MCF 10A (cell line): ENCODE results near the gene NUCB2. TPM values are rescaled to one million over a fixed set of nuclear protein-coding genes. Genes with fewer than 3 reads are reported as not detected.

Source experiments
- BruUV-seq: library from RNA; stranded (reverse); fragments of 400-500 nt; replicated peaks from 2 replicates; lab custom pipeline; 2021; lab: Mats Ljungman, UMichigan
- CTCF ChIA-PET: fragments of 300-600 bp; sonication (Branson Sonifier 250); formaldehyde crosslinking; extraction: SDS; loops from one replicate; lab custom pipeline; 2021; ENCODE audit warnings: antibody characterized with exemption, inconsistent platforms; lab: Yijun Ruan, JAX
- POLR2A ChIA-PET: fragments of 300-600, 350-650 bp; sonication (Branson Sonifier 250); formaldehyde crosslinking; extraction: SDS; loops from one replicate; lab custom pipeline; 2020; ENCODE audit warnings: antibody characterized with exemption, inconsistent platforms; lab: Yijun Ruan, JAX
- DNase-seq: peaks from one replicate; pipeline ENCODE4 v3.0.0-alpha.2; 2018; ENCODE audit not compliant: unreplicated experiment
- H3K27ac Mint-ChIP-seq: one replicate; pipeline ENCODE4 v1.8.0; 2022; ENCODE audit warnings: mild to moderate bottlenecking, low read depth, mixed read lengths; ENCODE audit not compliant: unreplicated experiment
- H3K27me3 Mint-ChIP-seq: one replicate; pipeline ENCODE4 v1.8.0; 2022; ENCODE audit warnings: mixed read lengths; ENCODE audit not compliant: insufficient read depth, unreplicated experiment
- H3K36me3 Mint-ChIP-seq: one replicate; pipeline ENCODE4 v1.8.0; 2022; ENCODE audit warnings: mild to moderate bottlenecking, moderate library complexity, mixed read lengths; ENCODE audit not compliant: insufficient read depth, unreplicated experiment
- H3K4me1 Mint-ChIP-seq: one replicate; pipeline ENCODE4 v1.8.0; 2022; ENCODE audit warnings: mixed read lengths; ENCODE audit not compliant: insufficient read depth, unreplicated experiment
- H3K4me3 Mint-ChIP-seq: one replicate; pipeline ENCODE4 v1.8.0; 2022; ENCODE audit warnings: mild to moderate bottlenecking, moderate library complexity, mixed read lengths; ENCODE audit not compliant: unreplicated experiment
- H3K9me3 Mint-ChIP-seq: one replicate; pipeline ENCODE4 v1.8.0; 2022; ENCODE audit warnings: mixed read lengths; ENCODE audit not compliant: unreplicated experiment
- CTCF ChIP-seq: fragments of 200-600 bp; IDR thresholded peaks from one replicate; pipeline ENCODE4 v1.8.0; 2022; ENCODE audit warnings: antibody characterized with exemption, mild to moderate bottlenecking; ENCODE audit not compliant: unreplicated experiment
- intact Hi-C: fragments of 100-400 bp; cut with micrococcal nuclease; formaldehyde crosslinking; loops from 2 replicates; pipeline ENCODE4 v1.14.1; 2022
- total RNA-seq: library from RNA; stranded (reverse); gene quantifications from 2 replicates; pipeline ENCODE4 v1.2.3, GENCODE V29; 2022

NUCB2 gene
- total RNA-seq, 1 experiment from 2014 or later = 89.4 TPM

DNA sequence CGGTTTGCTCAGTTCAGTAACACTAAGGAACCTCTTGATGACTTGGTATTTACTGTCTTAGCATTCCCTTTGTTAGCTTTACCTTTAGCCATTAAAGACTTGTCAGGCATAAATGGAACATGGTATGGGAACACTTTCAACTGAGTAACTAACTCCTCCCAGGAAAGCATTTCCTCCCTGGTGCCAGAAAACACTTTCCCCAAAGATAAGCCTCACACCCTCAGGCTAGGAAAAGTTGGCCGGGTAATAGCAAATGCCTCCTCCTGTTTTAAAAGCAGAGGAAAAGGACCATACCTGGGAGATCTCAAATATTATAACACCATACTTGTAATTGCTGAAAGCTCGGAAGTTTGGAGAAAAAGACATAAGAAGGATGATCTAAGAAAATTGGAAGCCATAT, 100.0 kb downstream of the NUCB2 start:
- H3K9me3 Mint-ChIP-seq = peaks cover 11% of the 10 kb centered on the region
- BruUV-seq = no TSS peak
- DNase-seq = no peak
- no peaks in the 10 kb centered on the region for H3K27me3 Mint-ChIP-seq
- POLR2A ChIA-PET = no interaction called here
- CTCF ChIA-PET = interaction anchor here (9.3 kb wide), 1 partner anchor 131 kb away, joined by 208 read pairs; no protein-coding TSS in a partner anchor
- no peak overlapping the region for H3K27ac Mint-ChIP-seq
- peaks cover 36% of the 10 kb centered on the region for H3K36me3 Mint-ChIP-seq
- TF ChIP-seq CTCF = no peak
- H3K4me3 Mint-ChIP-seq = no peak overlapping the region
- no peaks in the 10 kb centered on the region for H3K4me1 Mint-ChIP-seq
- intact Hi-C loops = no loop called here

DNA sequence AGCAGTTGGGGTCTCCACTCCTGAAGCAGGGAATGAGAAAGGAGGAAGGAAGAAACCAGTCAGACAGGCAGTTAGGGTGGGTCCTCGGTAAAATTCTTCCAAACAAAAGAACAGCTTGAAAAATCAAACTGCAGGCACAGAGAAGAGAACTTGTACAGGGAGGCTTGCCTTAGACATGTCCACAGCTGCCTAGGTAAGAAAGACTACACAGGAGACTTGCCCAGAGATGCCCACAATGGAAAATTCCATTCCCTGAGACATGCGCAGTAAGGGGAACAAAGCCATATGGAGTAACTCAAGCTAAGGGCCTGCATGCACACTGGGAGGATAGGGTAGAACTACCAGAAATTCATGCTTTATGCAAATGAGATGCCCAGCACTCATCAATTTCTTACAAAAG, 102.1 kb downstream of the NUCB2 start:
- BruUV-seq = no TSS peak
- ChIA-PET POLR2A (interaction anchor here (0.7 to 0.9 kb wide), 2 partner anchors 25 to 170 kb away, joined by 3 to 5 read pairs; no protein-coding TSS in a partner anchor), CTCF (interaction anchor here (0.6 to 9.3 kb wide), 5 partner anchors 24 to 156 kb away, joined by 3 to 208 read pairs (median 3); no protein-coding TSS in a partner anchor)
- peak overlapping the region; percentile 56 for H3K27ac Mint-ChIP-seq
- H3K9me3 Mint-ChIP-seq = no peaks in the 10 kb centered on the region
- H3K4me3 Mint-ChIP-seq = no peak overlapping the region
- intact Hi-C loops = no loop called here
- TF ChIP-seq CTCF = no peak
- H3K36me3 Mint-ChIP-seq = peaks cover 15% of the 10 kb centered on the region
- no peaks in the 10 kb centered on the region for H3K4me1 Mint-ChIP-seq
- H3K27me3 Mint-ChIP-seq = no peaks in the 10 kb centered on the region
- DNase-seq = no peak

DNA sequence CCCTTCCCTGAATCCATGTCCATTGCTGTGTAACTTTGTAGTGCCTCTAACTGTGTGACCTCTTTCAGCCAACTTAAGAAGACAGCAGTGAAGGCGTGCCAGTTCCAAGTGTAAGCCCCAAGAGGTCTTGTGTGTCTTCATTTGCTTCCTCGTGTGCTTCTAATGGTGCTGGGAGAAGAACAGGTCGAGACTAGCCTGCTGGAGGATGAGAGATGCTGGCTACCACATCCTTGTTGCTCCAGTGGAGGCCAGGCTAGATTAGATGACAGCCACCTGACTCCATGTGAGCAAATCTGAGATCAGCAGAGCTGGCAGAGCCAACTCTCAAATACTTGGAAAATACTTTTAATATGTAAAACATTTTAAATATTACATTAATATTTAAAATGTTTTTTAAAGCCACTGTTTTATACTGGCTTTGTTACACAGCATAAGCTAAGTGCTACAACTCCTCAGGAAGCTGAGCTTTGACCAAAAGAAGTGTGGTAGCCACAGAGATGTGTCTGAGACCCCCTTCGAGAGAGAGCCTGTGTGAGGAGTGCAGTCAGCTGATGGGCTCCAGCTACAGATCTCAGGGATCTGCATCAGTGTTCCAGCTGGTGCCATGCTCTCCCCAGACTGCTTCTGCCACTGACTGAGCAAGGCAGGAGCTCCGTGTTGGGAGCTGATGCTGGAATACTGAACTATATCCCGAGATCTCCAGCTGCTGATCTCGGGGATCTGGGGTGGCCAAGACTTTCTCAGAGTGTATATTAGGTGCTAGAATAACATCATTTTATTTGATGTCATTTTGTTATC, 103.0 kb downstream of the NUCB2 start:
- CTCF ChIA-PET = interaction anchor here (0.6 to 9.3 kb wide), 6 partner anchors 9 to 150 kb away, joined by 3 to 208 read pairs (median 6); no protein-coding TSS in a partner anchor
- peak overlapping the region; percentile 57 for H3K27ac Mint-ChIP-seq
- no peak for DNase-seq
- H3K9me3 Mint-ChIP-seq = no peaks in the 10 kb centered on the region
- peaks cover 12% of the 10 kb centered on the region for H3K36me3 Mint-ChIP-seq
- POLR2A ChIA-PET = interaction anchor here (0.7 to 0.9 kb wide), 2 partner anchors 26 to 169 kb away, joined by 3 to 5 read pairs; no protein-coding TSS in a partner anchor
- no peaks in the 10 kb centered on the region for H3K4me1 Mint-ChIP-seq
- TF ChIP-seq CTCF = no peak
- no peaks in the 10 kb centered on the region for H3K27me3 Mint-ChIP-seq
- intact Hi-C loops = no loop called here
- no TSS peak for BruUV-seq
- no peak overlapping the region for H3K4me3 Mint-ChIP-seq

- Mint-ChIP-seq H3K9me3 (no peaks in the 10 kb centered on the region), H3K4me3 (no peak overlapping the region), H3K36me3 (peaks cover 12% of the 10 kb centered on the region), H3K27ac (no peak overlapping the region), H3K4me1 (no peaks in the 10 kb centered on the region), H3K27me3 (no peaks in the 10 kb centered on the region)
- no TSS peak for BruUV-seq
- ChIA-PET POLR2A (no interaction called here), CTCF (interaction anchor here (0.6 to 9.3 kb wide), 8 partner anchors 9 to 595 kb away, joined by 3 to 208 read pairs (median 3); no protein-coding TSS in a partner anchor)
- intact Hi-C loops = no loop called here
- DNase-seq = no peak
- TF ChIP-seq CTCF = no peak
Observed at GRCh38 chr11:17381156-17381555, 104.6 kb downstream of the NUCB2 start.
